Uterus (tissue), 2 donors: ENCODE data around the gene RASAL2.

Experiments
- POLR2A ChIP-seq, 2 donors: fragments of 450-650 bp; IDR thresholded peaks; one replicate each; pipeline ENCODE4 v1.6.1; 2016; ENCODE audit warnings: antibody characterized with exemption in 2 of 2, mild to moderate bottlenecking in 1 of 2, moderate library complexity in 1 of 2
- TF ChIP-seq, protein P1 (sequence below), 4 experiments: fragments of 200-600 bp in 2 of 4; fragments of 450-650 bp in 2 of 4; sonication (generic) in 2 of 4; IDR thresholded peaks; one replicate each; pipeline ENCODE4 v1.5.1; 2016 to 2019; ENCODE audit warnings: antibody characterized with exemption in 4 of 4, mild to moderate bottlenecking in 2 of 4, moderate library complexity in 1 of 4

DNA sequence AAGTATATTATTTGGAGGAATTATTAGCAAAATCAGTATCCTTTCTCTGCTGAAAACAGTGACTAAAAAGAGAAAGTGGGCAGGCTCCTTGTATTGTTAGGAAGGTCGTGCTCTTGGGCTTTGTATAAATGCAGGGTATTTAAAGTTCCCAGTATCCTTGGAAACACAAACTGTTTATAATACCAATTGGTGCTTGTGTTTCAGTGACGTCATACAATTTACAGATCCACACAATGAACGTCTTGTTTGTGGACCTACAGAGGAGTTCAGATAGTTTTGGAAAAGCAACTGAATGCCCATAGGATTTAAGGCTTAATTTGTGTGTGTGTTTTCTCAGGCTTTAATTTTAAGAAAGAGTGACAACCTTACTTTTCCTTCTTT, 168.2 kb downstream of the RASAL2 start:
- TF ChIP-seq, protein P1, sequence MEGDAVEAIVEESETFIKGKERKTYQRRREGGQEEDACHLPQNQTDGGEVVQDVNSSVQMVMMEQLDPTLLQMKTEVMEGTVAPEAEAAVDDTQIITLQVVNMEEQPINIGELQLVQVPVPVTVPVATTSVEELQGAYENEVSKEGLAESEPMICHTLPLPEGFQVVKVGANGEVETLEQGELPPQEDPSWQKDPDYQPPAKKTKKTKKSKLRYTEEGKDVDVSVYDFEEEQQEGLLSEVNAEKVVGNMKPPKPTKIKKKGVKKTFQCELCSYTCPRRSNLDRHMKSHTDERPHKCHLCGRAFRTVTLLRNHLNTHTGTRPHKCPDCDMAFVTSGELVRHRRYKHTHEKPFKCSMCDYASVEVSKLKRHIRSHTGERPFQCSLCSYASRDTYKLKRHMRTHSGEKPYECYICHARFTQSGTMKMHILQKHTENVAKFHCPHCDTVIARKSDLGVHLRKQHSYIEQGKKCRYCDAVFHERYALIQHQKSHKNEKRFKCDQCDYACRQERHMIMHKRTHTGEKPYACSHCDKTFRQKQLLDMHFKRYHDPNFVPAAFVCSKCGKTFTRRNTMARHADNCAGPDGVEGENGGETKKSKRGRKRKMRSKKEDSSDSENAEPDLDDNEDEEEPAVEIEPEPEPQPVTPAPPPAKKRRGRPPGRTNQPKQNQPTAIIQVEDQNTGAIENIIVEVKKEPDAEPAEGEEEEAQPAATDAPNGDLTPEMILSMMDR (IDR thresholded peaks at IDR 0.05): no peak
- no peak for TF ChIP-seq POLR2A (IDR thresholded peaks at IDR 0.05)
